ENCODE results near the gene SMKR1. TPM values are rescaled to one million over a fixed set of nuclear protein-coding genes. Genes with fewer than 3 reads are reported as not detected.

The SMKR1 gene
- total RNA-seq, 1 experiment from 2014 or later, result 0.87 TPM

DNA sequence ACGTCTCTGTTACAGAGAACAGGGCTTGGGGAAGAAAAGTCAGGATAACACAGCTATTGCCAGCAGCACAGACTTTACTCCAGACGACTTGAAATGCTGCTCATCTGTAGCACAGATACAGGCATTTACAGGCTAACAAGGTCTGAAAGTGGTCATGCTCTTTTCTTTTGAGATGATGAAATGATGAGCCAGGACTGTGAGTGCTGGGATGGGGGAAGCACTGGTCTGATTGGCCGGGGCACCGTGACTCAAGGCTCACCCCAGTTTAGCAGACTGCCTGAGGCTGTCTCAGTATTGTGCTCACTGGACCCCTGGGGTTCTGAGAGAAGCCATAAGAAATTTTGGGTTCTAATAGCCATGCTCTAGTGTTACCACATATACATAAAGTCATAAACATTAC lies 12.4 kb downstream of the SMKR1 start:
- H3K23me2 ChIP-seq (ENCODE audit: insufficient read length, low read depth, low read length, poor library complexity, severe bottlenecking), result no peaks in the 10 kb centered on the region
- H3K23ac ChIP-seq (ENCODE audit: insufficient read length, low read depth, low read length), result no peak overlapping the region
- DNase-seq, result no peak
- no peak overlapping the region for H4K5ac ChIP-seq (ENCODE audit: insufficient read length, low read depth, low read length)
- H3K4me1 ChIP-seq (ENCODE audit: insufficient read depth, low read length), result peaks cover under 1% of the 10 kb centered on the region; the same call in 1 of the 2 replicates
- no CpG with 5 or more reads among the region's 4 CpGs for WGBS (ENCODE audit: extremely low coverage, insufficient read length, low lambda C conversion rate)
- H4K8ac ChIP-seq (replicated peaks; ENCODE audit: insufficient read length, low read depth, low read length), result no peak overlapping the region
- H4K20me1 ChIP-seq (ENCODE audit: control insufficient read depth, insufficient read depth, insufficient read length), result no peaks in the 10 kb centered on the region
- H3K27ac Mint-ChIP-seq, result peak overlapping the region in 2 of 3 experiments; percentile 53 to 63; a peak in 4 of 7 replicates
- H4K91ac ChIP-seq (ENCODE audit: insufficient read length, low read depth, low read length), result no peak overlapping the region
- H2BK12ac ChIP-seq (ENCODE audit: insufficient read length, low read depth, low read length), result no peak overlapping the region
- H2AK5ac ChIP-seq (ENCODE audit: insufficient read length, low read length), result no peak overlapping the region
- H2BK5ac ChIP-seq (ENCODE audit: insufficient read length, low read length), result no peak overlapping the region
- no peak overlapping the region for H2BK120ac ChIP-seq (ENCODE audit: low read depth, low read length, poor library complexity, severe bottlenecking)
- peaks cover 33 to 35% of the 10 kb centered on the region in 2 experiments for H3K4me1 Mint-ChIP-seq
- H3K27me3 ChIP-seq (ENCODE audit: insufficient read depth, low read length), result no peaks in the 10 kb centered on the region
- H3K14ac ChIP-seq (ENCODE audit: insufficient read depth, low read length), result no peak overlapping the region
- H3K36me3 Mint-ChIP-seq (ENCODE audit: insufficient read depth in 1 of 3, low read depth in 3 of 3), result no peaks in the 10 kb centered on the region; a peak in 1 of 7 replicates
- no peaks in the 10 kb centered on the region for H3K9me3 ChIP-seq (ENCODE audit: control insufficient read depth, low read depth, low read length)
- peaks cover 4% of the 10 kb centered on the region for H3K27me3 Mint-ChIP-seq (ENCODE audit: low read depth)
- no peaks in the 10 kb centered on the region for H3K79me1 ChIP-seq (ENCODE audit: insufficient read depth, low read depth, low read length, poor library complexity, severe bottlenecking)
- no peak overlapping the region for H3K18ac ChIP-seq (ENCODE audit: insufficient read length, low read depth, low read length)
- H3K4me2 ChIP-seq (ENCODE audit: insufficient read depth, insufficient read length, low read length), result no peak overlapping the region
- no peak overlapping the region for H2BK15ac ChIP-seq (ENCODE audit: low read depth, low read length)
- H3K9ac ChIP-seq (ENCODE audit: extremely low read depth, insufficient read length, low read length), result no peak overlapping the region
- no peaks in the 10 kb centered on the region for H3K79me2 ChIP-seq (ENCODE audit: insufficient read depth, low read length)
- TF ChIP-seq, protein P1, sequence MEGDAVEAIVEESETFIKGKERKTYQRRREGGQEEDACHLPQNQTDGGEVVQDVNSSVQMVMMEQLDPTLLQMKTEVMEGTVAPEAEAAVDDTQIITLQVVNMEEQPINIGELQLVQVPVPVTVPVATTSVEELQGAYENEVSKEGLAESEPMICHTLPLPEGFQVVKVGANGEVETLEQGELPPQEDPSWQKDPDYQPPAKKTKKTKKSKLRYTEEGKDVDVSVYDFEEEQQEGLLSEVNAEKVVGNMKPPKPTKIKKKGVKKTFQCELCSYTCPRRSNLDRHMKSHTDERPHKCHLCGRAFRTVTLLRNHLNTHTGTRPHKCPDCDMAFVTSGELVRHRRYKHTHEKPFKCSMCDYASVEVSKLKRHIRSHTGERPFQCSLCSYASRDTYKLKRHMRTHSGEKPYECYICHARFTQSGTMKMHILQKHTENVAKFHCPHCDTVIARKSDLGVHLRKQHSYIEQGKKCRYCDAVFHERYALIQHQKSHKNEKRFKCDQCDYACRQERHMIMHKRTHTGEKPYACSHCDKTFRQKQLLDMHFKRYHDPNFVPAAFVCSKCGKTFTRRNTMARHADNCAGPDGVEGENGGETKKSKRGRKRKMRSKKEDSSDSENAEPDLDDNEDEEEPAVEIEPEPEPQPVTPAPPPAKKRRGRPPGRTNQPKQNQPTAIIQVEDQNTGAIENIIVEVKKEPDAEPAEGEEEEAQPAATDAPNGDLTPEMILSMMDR (conservative IDR thresholded peaks at IDR 0.05), result no peak
- H3K4me3 Mint-ChIP-seq, result no peak overlapping the region
- H3T11ph ChIP-seq (ENCODE audit: low read length), result no peak overlapping the region
- no peak overlapping the region for H3K27ac ChIP-seq (ENCODE audit: insufficient read length, low read depth, low read length)
- no peak overlapping the region for H3K56ac ChIP-seq (ENCODE audit: insufficient read length, low read depth, low read length)
- no peak overlapping the region for H2AFZ ChIP-seq (ENCODE audit: low read length)
- no peak overlapping the region for H2BK20ac ChIP-seq (ENCODE audit: low read depth, low read length, poor library complexity, severe bottlenecking)
- H3K9me3 Mint-ChIP-seq, result no peaks in the 10 kb centered on the region; a peak in 1 of 5 replicates
- no peak overlapping the region for H3K4ac ChIP-seq (ENCODE audit: low read depth, low read length)
